SK-N-SH treated with all-trans-retinoic acid at 6 μM for 48 hours (cell line): ENCODE results near the gene CD52.

Experiments used
- ATAC-seq: fragments of 200-7000 bp; cut with Tn5 transposase; 3 replicates; pipeline ENCODE4 v1.9.1; 2020; ENCODE audit warnings: mild to moderate bottlenecking, moderate library complexity
- ARNTL ChIP-seq: fragments of 450-650 bp; formaldehyde crosslinking; IDR thresholded peaks from 2 replicates; pipeline ENCODE4 v1.5.0; 2020; ENCODE audit warnings: low read depth, mild to moderate bottlenecking, moderate library complexity, borderline replicate concordance
- BACH2 ChIP-seq: fragments of 250-450 bp; sonication (Bioruptor Pico); IDR thresholded peaks from 2 replicates; pipeline ENCODE4 v1.9.0; 2021; ENCODE audit warnings: mild to moderate bottlenecking, borderline replicate concordance
- CSDC2 ChIP-seq: fragments of 250-450 bp; sonication (Bioruptor Pico); IDR thresholded peaks from 2 replicates; pipeline ENCODE4 v1.5.0; 2020; ENCODE audit warnings: mild to moderate bottlenecking, moderate library complexity
- ESRRG ChIP-seq: fragments of 250-450 bp; sonication (Bioruptor Pico); IDR thresholded peaks from 2 replicates; pipeline ENCODE4 v1.6.1; 2021; ENCODE audit warnings: mild to moderate bottlenecking
- GLIS3 ChIP-seq: fragments of 250-450 bp; sonication (Bioruptor Pico); IDR thresholded peaks from 2 replicates; pipeline ENCODE4 v1.5.0; 2020; ENCODE audit warnings: mild to moderate bottlenecking, moderate library complexity
- ISL1 ChIP-seq: fragments of 250-450 bp; sonication (Bioruptor Pico); IDR thresholded peaks from 2 replicates; pipeline ENCODE4 v2.1.2; 2022; ENCODE audit warnings: mild to moderate bottlenecking, moderate library complexity
- OSR1 ChIP-seq: fragments of 250-450 bp; sonication (Bioruptor Pico); IDR thresholded peaks from 2 replicates; pipeline ENCODE4 v1.8.0; 2022; ENCODE audit warnings: moderate library complexity, mild to moderate bottlenecking, inconsistent platforms
- PPARA ChIP-seq: fragments of 250-450 bp; sonication (Bioruptor Pico); IDR thresholded peaks from 2 replicates; pipeline ENCODE4 v1.5.0; 2020; ENCODE audit warnings: mild to moderate bottlenecking, borderline replicate concordance
- SNAI2 ChIP-seq: fragments of 250-450 bp; sonication (Bioruptor Pico); IDR thresholded peaks from 2 replicates; pipeline ENCODE4 v1.5.0; 2020; ENCODE audit warnings: mild to moderate bottlenecking, moderate library complexity
- TCF4 ChIP-seq: fragments of 250-450 bp; sonication (Bioruptor Pico); IDR thresholded peaks from 2 replicates; pipeline ENCODE4 v1.8.0; 2021; ENCODE audit warnings: mild to moderate bottlenecking, moderate library complexity, borderline replicate concordance
- TOX ChIP-seq: fragments of 250-450 bp; sonication (Bioruptor Pico); IDR thresholded peaks from 2 replicates; pipeline ENCODE4 v1.8.0; 2021; ENCODE audit warnings: mild to moderate bottlenecking, moderate library complexity, borderline replicate concordance
- ZC3H10 ChIP-seq: fragments of 250-450 bp; sonication (Bioruptor Pico); IDR thresholded peaks from 2 replicates; pipeline ENCODE4 v1.5.1; 2021; ENCODE audit warnings: mild to moderate bottlenecking, moderate library complexity
- ZFP3 ChIP-seq: fragments of 250-450 bp; sonication (Bioruptor Pico); IDR thresholded peaks from 2 replicates; pipeline ENCODE4 v1.5.0; 2020; ENCODE audit warnings: mild to moderate bottlenecking, moderate library complexity
- ZFP30 ChIP-seq: fragments of 450-650 bp; formaldehyde crosslinking; IDR thresholded peaks from 2 replicates; pipeline ENCODE4 v1.5.0; 2022; ENCODE audit warnings: mild to moderate bottlenecking, moderate library complexity
- ZNF565 ChIP-seq: fragments of 450-650 bp; formaldehyde crosslinking; conservative IDR thresholded peaks from 2 replicates; pipeline ENCODE4 v1.5.0; 2020; ENCODE audit warnings: low read depth, mild to moderate bottlenecking, moderate library complexity
- ZNF70 ChIP-seq: fragments of 450-650 bp; formaldehyde crosslinking; IDR thresholded peaks from 2 replicates; pipeline ENCODE4 v1.5.0; 2020; ENCODE audit warnings: mild to moderate bottlenecking, moderate library complexity
- ZNF8 ChIP-seq: fragments of 450-650 bp; formaldehyde crosslinking; IDR thresholded peaks from 2 replicates; pipeline ENCODE4 v1.5.0; 2020; ENCODE audit warnings: mild to moderate bottlenecking, moderate library complexity
- TF ChIP-seq, protein P1 (sequence below): fragments of 250-450 bp; sonication (Bioruptor Pico); IDR thresholded peaks from 2 replicates; pipeline ENCODE4 v1.5.1; 2020; ENCODE audit warnings: low read depth, mild to moderate bottlenecking, moderate library complexity
- TF ChIP-seq, protein P2 (sequence below): fragments of 250-450 bp; sonication (Bioruptor Pico); IDR thresholded peaks from 2 replicates; pipeline ENCODE4 v1.8.0; 2020; ENCODE audit warnings: mild to moderate bottlenecking, moderate library complexity, borderline replicate concordance
- TF ChIP-seq, protein P3 (sequence below): fragments of 250-450 bp; sonication (Bioruptor Pico); IDR thresholded peaks from 2 replicates; pipeline ENCODE4 v1.8.0; 2021; ENCODE audit warnings: low read depth, mild to moderate bottlenecking, moderate library complexity, borderline replicate concordance
- TF ChIP-seq, protein P4 (sequence below): fragments of 250-450 bp; sonication (Bioruptor Pico); IDR thresholded peaks from 2 replicates; pipeline ENCODE4 v1.5.1; 2021; ENCODE audit warnings: mild to moderate bottlenecking, moderate library complexity
- TF ChIP-seq, protein P5 (sequence below): fragments of 250-450 bp; sonication (Bioruptor Pico); IDR thresholded peaks from 2 replicates; pipeline ENCODE4 v1.5.0; 2020; ENCODE audit warnings: mild to moderate bottlenecking, moderate library complexity

Gene CD52

DNA sequence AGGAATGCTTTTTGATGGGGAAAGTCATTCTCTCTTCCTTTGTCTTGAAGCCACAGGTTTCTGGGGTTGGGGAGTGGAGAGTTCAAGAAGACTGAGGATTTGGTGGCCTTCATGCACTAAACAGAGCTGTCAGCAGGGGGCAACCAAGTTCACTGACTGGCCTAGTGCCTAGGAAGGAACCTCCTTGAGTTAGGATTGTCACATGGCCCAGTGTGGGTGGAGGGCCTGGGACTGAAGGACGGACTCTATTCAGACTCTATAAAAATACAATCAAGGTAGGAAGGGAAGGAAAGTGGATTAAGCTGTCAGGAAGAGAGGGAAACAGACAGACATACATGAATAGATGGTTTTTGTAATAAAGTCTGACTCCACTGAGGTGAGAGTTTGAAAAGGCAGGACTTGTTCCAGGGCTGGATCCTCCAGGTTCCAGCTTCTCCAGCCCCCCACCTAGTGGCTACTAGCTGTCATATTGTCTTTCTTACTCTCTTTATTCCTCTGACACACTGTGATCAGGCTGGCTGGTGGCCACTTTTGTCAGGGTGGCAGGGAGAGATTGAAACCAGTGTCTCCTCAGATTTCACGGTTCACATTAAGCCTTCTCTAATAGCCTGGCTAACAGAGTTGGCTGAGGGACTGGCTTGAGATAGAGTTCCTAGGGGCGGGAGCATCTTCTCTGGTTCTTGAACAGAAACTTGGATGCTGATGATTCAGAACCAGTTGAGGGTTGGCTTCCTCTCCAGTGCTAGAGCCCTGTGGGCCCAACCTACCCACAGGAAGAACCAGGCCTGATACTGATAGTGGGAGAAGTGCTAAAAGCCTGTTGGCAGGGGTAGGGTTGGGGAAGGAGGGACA lies 42.0 kb upstream of the CD52 start:
- no peak for TF ChIP-seq TOX (CRISPR knock-in tag)
- TF ChIP-seq, protein P1, sequence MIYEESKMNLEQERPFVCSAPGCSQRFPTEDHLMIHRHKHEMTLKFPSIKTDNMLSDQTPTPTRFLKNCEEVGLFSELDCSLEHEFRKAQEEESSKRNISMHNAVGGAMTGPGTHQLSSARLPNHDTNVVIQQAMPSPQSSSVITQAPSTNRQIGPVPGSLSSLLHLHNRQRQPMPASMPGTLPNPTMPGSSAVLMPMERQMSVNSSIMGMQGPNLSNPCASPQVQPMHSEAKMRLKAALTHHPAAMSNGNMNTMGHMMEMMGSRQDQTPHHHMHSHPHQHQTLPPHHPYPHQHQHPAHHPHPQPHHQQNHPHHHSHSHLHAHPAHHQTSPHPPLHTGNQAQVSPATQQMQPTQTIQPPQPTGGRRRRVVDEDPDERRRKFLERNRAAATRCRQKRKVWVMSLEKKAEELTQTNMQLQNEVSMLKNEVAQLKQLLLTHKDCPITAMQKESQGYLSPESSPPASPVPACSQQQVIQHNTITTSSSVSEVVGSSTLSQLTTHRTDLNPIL (CRISPR knock-in tag) = no peak
- TF ChIP-seq ZNF565 (CRISPR knock-in tag) = no peak
- TF ChIP-seq ISL1 (CRISPR knock-in tag) = no peak
- no peak for TF ChIP-seq ZFP3 (CRISPR knock-in tag)
- TF ChIP-seq GLIS3 (CRISPR knock-in tag) = no peak
- no peak for TF ChIP-seq ZNF8 (CRISPR knock-in tag)
- TF ChIP-seq PPARA (CRISPR knock-in tag) = no peak
- no peak for TF ChIP-seq ARNTL (CRISPR knock-in tag)
- no peak for TF ChIP-seq BACH2 (CRISPR knock-in tag)
- TF ChIP-seq, protein P2, sequence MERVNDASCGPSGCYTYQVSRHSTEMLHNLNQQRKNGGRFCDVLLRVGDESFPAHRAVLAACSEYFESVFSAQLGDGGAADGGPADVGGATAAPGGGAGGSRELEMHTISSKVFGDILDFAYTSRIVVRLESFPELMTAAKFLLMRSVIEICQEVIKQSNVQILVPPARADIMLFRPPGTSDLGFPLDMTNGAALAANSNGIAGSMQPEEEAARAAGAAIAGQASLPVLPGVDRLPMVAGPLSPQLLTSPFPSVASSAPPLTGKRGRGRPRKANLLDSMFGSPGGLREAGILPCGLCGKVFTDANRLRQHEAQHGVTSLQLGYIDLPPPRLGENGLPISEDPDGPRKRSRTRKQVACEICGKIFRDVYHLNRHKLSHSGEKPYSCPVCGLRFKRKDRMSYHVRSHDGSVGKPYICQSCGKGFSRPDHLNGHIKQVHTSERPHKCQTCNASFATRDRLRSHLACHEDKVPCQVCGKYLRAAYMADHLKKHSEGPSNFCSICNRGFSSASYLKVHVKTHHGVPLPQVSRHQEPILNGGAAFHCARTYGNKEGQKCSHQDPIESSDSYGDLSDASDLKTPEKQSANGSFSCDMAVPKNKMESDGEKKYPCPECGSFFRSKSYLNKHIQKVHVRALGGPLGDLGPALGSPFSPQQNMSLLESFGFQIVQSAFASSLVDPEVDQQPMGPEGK (CRISPR knock-in tag) = no peak
- TF ChIP-seq ZNF70 (CRISPR knock-in tag) = no peak
- TF ChIP-seq, protein P3, sequence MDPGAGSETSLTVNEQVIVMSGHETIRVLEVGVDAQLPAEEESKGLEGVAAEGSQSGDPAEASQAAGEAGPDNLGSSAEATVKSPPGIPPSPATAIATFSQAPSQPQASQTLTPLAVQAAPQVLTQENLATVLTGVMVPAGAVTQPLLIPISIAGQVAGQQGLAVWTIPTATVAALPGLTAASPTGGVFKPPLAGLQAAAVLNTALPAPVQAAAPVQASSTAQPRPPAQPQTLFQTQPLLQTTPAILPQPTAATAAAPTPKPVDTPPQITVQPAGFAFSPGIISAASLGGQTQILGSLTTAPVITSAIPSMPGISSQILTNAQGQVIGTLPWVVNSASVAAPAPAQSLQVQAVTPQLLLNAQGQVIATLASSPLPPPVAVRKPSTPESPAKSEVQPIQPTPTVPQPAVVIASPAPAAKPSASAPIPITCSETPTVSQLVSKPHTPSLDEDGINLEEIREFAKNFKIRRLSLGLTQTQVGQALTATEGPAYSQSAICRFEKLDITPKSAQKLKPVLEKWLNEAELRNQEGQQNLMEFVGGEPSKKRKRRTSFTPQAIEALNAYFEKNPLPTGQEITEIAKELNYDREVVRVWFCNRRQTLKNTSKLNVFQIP (CRISPR knock-in tag) = no peak
- TF ChIP-seq TCF4 = no peak
- TF ChIP-seq ESRRG (CRISPR knock-in tag) = no peak
- TF ChIP-seq, protein P4, sequence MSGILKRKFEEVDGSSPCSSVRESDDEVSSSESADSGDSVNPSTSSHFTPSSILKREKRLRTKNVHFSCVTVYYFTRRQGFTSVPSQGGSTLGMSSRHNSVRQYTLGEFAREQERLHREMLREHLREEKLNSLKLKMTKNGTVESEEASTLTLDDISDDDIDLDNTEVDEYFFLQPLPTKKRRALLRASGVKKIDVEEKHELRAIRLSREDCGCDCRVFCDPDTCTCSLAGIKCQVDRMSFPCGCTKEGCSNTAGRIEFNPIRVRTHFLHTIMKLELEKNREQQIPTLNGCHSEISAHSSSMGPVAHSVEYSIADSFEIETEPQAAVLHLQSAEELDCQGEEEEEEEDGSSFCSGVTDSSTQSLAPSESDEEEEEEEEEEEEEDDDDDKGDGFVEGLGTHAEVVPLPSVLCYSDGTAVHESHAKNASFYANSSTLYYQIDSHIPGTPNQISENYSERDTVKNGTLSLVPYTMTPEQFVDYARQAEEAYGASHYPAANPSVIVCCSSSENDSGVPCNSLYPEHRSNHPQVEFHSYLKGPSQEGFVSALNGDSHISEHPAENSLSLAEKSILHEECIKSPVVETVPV (CRISPR knock-in tag) = no peak
- TF ChIP-seq OSR1 (CRISPR knock-in tag) = no peak
- ATAC-seq = peak; percentile 57

DNA sequence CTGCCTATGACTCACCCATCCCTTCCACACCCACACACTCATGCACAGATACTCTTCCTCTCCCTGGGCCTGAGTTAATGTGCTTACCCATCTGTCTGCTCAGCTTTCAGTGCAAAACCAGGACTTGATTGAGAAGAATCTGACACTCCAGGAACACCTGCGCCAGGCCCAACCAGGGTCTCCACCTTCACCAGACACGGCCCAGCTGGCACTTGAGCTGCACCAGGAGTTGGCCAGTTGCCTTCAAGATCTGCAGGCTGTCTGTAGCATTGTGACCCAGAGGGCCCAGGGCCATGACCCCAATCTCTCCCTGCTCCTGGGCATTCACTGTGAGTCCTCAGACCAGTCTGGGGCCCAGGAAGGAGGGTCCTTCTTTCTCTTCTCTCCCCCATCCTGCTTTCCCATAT lies 41.3 kb upstream of the CD52 start:
- no peak for TF ChIP-seq CSDC2
- no peak for TF ChIP-seq TOX (CRISPR knock-in tag)
- no peak for TF ChIP-seq ESRRG (CRISPR knock-in tag)
- no peak for TF ChIP-seq GLIS3 (CRISPR knock-in tag)
- TF ChIP-seq ZFP3 (CRISPR knock-in tag) = no peak
- ATAC-seq = no peak; the same call in 2 of the 3 replicates

DNA sequence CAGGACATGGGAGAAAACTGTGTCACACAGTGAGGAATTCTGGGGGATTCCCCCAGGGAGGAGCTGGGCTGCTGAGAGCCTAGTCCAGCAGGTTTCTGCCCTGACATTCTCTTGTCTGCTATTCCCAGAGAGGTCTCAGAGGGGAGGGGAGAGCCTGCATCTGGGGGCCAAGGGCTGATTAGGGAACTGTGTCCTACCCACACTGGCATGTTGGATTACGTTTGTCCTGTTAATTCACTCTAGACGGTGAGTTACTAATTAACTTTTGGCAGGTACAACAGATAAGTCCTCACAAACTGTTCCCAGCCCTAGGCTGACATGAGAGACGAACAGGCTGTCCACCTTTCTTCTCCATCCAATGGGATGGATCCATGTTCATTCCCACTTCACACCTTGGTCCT lies 40.5 kb upstream of the CD52 start:
- ATAC-seq = no peak
- no peak for TF ChIP-seq ESRRG (CRISPR knock-in tag)

DNA sequence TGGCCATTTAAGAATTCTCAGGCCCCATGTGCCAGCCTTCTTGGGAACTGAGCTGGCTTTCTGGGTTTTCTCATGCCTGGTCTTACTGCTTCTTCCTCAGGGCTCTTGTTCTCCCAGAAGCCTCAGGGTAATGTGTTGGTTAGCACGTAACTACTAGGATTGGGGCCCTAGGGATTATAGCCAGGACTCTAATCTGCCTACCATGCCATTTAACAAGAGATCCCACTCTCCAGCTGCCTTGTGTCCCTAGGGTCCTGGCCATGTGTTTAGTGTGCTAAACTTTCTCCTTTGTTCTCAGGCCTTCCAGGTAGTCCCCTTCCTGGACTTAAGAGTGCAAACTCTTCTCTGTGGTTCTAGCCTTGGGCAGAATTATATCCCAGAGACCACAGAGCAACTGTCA lies 40.0 kb upstream of the CD52 start:
- no peak for ATAC-seq
- TF ChIP-seq GLIS3 (CRISPR knock-in tag) = no peak
- no peak for TF ChIP-seq TCF4
- TF ChIP-seq ARNTL (CRISPR knock-in tag) = no peak
- TF ChIP-seq ZNF8 (CRISPR knock-in tag) = no peak
- no peak for TF ChIP-seq ZFP30
- TF ChIP-seq ISL1 (CRISPR knock-in tag) = no peak
- TF ChIP-seq BACH2 (CRISPR knock-in tag) = no peak
- TF ChIP-seq, protein P4 (CRISPR knock-in tag) = no peak
- TF ChIP-seq ZC3H10 (CRISPR knock-in tag) = no peak
- no peak for TF ChIP-seq PPARA (CRISPR knock-in tag)
- no peak for TF ChIP-seq ZNF565 (CRISPR knock-in tag)
- TF ChIP-seq, protein P5, sequence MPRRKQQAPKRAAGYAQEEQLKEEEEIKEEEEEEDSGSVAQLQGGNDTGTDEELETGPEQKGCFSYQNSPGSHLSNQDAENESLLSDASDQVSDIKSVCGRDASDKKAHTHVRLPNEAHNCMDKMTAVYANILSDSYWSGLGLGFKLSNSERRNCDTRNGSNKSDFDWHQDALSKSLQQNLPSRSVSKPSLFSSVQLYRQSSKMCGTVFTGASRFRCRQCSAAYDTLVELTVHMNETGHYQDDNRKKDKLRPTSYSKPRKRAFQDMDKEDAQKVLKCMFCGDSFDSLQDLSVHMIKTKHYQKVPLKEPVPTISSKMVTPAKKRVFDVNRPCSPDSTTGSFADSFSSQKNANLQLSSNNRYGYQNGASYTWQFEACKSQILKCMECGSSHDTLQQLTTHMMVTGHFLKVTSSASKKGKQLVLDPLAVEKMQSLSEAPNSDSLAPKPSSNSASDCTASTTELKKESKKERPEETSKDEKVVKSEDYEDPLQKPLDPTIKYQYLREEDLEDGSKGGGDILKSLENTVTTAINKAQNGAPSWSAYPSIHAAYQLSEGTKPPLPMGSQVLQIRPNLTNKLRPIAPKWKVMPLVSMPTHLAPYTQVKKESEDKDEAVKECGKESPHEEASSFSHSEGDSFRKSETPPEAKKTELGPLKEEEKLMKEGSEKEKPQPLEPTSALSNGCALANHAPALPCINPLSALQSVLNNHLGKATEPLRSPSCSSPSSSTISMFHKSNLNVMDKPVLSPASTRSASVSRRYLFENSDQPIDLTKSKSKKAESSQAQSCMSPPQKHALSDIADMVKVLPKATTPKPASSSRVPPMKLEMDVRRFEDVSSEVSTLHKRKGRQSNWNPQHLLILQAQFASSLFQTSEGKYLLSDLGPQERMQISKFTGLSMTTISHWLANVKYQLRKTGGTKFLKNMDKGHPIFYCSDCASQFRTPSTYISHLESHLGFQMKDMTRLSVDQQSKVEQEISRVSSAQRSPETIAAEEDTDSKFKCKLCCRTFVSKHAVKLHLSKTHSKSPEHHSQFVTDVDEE = no peak
- TF ChIP-seq, protein P1 (CRISPR knock-in tag) = no peak
- no peak for TF ChIP-seq SNAI2 (CRISPR knock-in tag)
- TF ChIP-seq ESRRG (CRISPR knock-in tag) = no peak
